Loucy (cell line): Measurements from ENCODE around the gene TBC1D3.
"Not testable (repeated sequence)": the region's sequence is repeated elsewhere in the genome, so short reads cannot be mapped to it uniquely, and the experiment has no call there.

Experiments used
- EZH2phosphoT487 ChIP-seq: fragments of 200-600 bp; IDR thresholded peaks from 2 replicates; pipeline ENCODE4 v1.6.1; 2018; ENCODE audit warnings: antibody characterized with exemption, mild to moderate bottlenecking, moderate library complexity, borderline replicate concordance
- TF ChIP-seq, protein P1 (sequence below): fragments of 200-600 bp; sonication (generic); conservative IDR thresholded peaks from 2 replicates; pipeline ENCODE4 v1.5.1; 2014; ENCODE audit warnings: mild to moderate bottlenecking, antibody characterized with exemption, low read length

DNA sequence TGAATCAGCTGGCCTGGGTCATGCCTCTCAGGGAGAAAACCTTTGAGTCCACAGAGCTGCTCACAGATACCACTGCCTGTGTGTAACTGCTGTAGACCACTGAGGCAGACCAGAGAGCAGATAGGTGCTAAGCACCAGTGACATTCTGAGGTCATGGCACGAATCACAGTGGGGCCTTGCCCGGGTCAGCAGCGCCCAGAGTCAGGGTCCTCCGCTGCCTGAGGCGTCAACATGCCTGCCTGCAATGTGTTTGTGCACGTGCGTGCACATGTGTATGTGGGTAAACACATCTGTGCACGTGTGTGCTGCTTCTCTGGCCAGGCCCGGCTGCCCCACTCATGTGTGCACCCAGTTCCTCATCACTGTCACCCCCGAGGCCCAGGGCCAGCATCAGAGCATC is at the start of gene TBC1D3:
- TF ChIP-seq, protein P1, sequence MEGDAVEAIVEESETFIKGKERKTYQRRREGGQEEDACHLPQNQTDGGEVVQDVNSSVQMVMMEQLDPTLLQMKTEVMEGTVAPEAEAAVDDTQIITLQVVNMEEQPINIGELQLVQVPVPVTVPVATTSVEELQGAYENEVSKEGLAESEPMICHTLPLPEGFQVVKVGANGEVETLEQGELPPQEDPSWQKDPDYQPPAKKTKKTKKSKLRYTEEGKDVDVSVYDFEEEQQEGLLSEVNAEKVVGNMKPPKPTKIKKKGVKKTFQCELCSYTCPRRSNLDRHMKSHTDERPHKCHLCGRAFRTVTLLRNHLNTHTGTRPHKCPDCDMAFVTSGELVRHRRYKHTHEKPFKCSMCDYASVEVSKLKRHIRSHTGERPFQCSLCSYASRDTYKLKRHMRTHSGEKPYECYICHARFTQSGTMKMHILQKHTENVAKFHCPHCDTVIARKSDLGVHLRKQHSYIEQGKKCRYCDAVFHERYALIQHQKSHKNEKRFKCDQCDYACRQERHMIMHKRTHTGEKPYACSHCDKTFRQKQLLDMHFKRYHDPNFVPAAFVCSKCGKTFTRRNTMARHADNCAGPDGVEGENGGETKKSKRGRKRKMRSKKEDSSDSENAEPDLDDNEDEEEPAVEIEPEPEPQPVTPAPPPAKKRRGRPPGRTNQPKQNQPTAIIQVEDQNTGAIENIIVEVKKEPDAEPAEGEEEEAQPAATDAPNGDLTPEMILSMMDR = not testable (repeated sequence)
- not testable (repeated sequence) for TF ChIP-seq EZH2phosphoT487
